HFF-Myc (cell line): Measurements from ENCODE around the gene FXN.

Source experiments
- DNase-seq: peaks from one replicate; pipeline ENCODE4 v3.0.0-alpha.2; 2011; ENCODE audit warnings: low read depth; ENCODE audit errors: extremely low read depth
- H3K4me3 ChIP-seq: replicated peaks from 2 replicates; pipeline ENCODE4 v1.5.1; 2011; ENCODE audit warnings: low read depth, mild to moderate bottlenecking, control low read depth, low read length
- CTCF ChIP-seq: IDR thresholded peaks from 2 replicates; pipeline ENCODE4 v1.5.1; 2012; ENCODE audit warnings: mild to moderate bottlenecking, low read depth, low read length, control low read depth; ENCODE audit errors: missing control alignments

Gene FXN

DNA sequence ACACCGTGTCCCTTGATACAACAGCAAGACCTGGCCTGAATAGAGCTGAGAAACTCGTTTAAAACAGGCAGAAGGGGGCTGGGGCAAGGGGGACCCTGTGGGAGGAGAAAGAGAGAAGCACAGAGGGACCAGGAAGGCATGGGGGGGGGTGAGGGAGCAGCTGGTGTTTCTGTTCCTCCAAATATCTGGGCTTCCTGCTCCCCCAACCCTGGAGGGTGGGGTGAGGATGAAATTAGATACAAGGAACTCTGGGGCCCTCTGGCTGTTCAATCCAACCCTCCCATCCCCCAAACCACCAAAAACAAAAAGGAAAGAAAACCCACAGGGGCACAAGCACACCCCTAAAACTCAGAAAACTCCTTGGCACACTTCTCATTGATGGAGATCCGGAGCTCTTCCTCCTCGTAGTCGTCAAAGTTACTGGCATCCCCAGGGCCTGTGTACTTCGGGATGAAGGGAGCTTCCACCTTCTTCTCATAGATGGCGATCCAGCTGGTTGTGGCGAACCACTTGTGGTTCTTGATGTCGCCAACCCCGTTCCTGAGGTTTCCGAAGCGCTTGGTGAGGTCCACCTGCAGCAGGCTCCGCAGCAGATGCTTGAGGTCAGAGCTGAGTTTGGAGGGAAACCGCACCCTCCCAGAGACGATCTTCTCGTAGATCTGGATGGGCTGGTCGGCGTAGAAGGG is 22.7 kb upstream of the FXN start:
- no peak overlapping the region for H3K4me3 ChIP-seq
- no peak for DNase-seq
- TF ChIP-seq CTCF = no peak

DNA sequence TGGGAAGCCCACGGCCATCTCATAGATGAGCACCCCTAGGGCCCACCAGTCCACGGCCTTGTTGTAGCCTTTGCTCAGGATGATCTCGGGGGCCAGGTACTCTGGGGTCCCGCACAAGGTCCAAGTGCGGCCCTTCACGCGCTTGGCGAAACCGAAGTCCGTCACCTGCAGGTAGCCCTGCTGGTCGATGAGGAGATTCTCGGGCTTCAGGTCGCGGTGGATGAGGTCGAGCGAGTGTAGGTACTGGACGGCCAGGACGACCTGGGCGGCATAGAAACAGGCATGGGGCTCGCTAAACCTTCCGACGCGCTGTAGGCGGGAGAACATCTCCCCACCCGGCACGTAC is 22.2 kb upstream of the FXN start:
- no peak for TF ChIP-seq CTCF
- no peak for DNase-seq
- no peak overlapping the region for H3K4me3 ChIP-seq

GRCh38 chr9:69014013-69014412 is 21.5 kb upstream of the FXN start, which contains the start of gene PRKACG:
Gene PRKACG, minus strand, starts transcription at chr9:69014113. Its CDS starts 21 bp downstream, at chr9:69014092.
- no peak within 1 kb of the TSS for H3K4me3 ChIP-seq
- no peak for DNase-seq
- TF ChIP-seq CTCF = no peak

GRCh38 chr9:69016191-69017096 is 19.1 kb upstream of the FXN start:
- no peak overlapping the region for H3K4me3 ChIP-seq
- DNase-seq = no peak
- no peak for TF ChIP-seq CTCF

DNA sequence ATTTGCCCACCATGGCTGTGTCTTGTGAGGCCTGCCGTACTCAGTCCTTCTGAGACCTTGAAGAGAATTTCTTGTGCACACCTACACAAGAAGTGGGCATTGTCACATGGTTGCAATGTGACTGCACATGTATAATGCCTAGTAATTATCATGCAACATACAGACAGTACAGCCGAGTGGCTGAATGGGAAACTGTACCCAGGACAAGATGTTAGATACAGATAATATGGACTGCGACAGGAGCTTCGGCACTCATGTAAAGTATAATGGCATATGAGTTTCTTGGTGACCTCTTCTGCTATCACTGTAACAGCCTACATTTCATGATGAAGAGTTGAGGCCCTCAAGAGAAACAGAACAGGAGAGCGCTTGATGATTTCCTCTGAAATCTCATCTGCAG is 16.8 kb upstream of the FXN start:
- TF ChIP-seq CTCF = no peak
- no peak overlapping the region for H3K4me3 ChIP-seq
- no peak for DNase-seq

- no peak for TF ChIP-seq CTCF
- no peak for DNase-seq
- H3K4me3 ChIP-seq = no peak overlapping the region
Observed at GRCh38 chr9:69019808-69020207, 15.7 kb upstream of the FXN start.
